Limb (tissue), 2 donors: ENCODE measurements around the gene THSD7A.
A peak's percentile ranks its signal among the peaks of the same experiment; 100 is the strongest.

ENCODE experiments used
- DNase-seq, 2 donors: peaks; one replicate each; pipeline ENCODE4 v3.0.0-alpha.2; 2016; ENCODE audit errors: extremely low spot score in 2 of 2

The THSD7A gene

GRCh38 chr7:11589251-11589650, 242.7 kb downstream of the THSD7A start:
- DNase-seq = no peak

- no peak for DNase-seq
Measured at GRCh38 chr7:11587814-11588213, 244.2 kb downstream of the THSD7A start.

- no peak for DNase-seq
Measured at GRCh38 chr7:11587048-11587447, 244.9 kb downstream of the THSD7A start.

GRCh38 chr7:11584406-11585031, 247.5 kb downstream of the THSD7A start:
- DNase-seq = no peak

GRCh38 chr7:11579141-11579540, 252.9 kb downstream of the THSD7A start:
- DNase-seq = no peak

GRCh38 chr7:11576310-11576709, 255.7 kb downstream of the THSD7A start:
- DNase-seq = no peak

- DNase-seq = no peak
Measured at GRCh38 chr7:11573128-11573750, 258.8 kb downstream of the THSD7A start.

- DNase-seq = no peak
Measured at GRCh38 chr7:11570922-11571550, 261.0 kb downstream of the THSD7A start.

GRCh38 chr7:11570205-11570604, 261.8 kb downstream of the THSD7A start:
- no peak for DNase-seq

- DNase-seq = no peak
Measured at GRCh38 chr7:11567571-11567970, 264.4 kb downstream of the THSD7A start.

GRCh38 chr7:11557627-11558026, 274.4 kb downstream of the THSD7A start:
- DNase-seq = no peak

- no peak for DNase-seq
Measured at GRCh38 chr7:11552676-11553296, 279.2 kb downstream of the THSD7A start.

- DNase-seq = no peak
Measured at GRCh38 chr7:11551470-11551869, 280.5 kb downstream of the THSD7A start.

GRCh38 chr7:11548532-11548931, 283.5 kb downstream of the THSD7A start:
- DNase-seq = no peak

GRCh38 chr7:11541330-11541729, 290.7 kb downstream of the THSD7A start:
- no peak for DNase-seq

GRCh38 chr7:11540271-11540761, 291.7 kb downstream of the THSD7A start:
- peak; percentile 34 to 36 for DNase-seq

GRCh38 chr7:11539853-11540252, 292.1 kb downstream of the THSD7A start:
- no peak for DNase-seq

GRCh38 chr7:11538751-11539299, 293.2 kb downstream of the THSD7A start:
- DNase-seq = no peak

- DNase-seq = no peak
Measured at GRCh38 chr7:11533229-11533820, 298.7 kb downstream of the THSD7A start.

GRCh38 chr7:11529382-11529781, 302.6 kb downstream of the THSD7A start:
- no peak for DNase-seq

GRCh38 chr7:11527707-11528106, 304.3 kb downstream of the THSD7A start:
- no peak for DNase-seq
